ENCODE measurements around the gene HLA-B.
"Not testable (repeated sequence)": the region's sequence is repeated elsewhere in the genome, so short reads cannot be mapped to it uniquely, and the experiment has no call there.

HLA-B gene

DNA sequence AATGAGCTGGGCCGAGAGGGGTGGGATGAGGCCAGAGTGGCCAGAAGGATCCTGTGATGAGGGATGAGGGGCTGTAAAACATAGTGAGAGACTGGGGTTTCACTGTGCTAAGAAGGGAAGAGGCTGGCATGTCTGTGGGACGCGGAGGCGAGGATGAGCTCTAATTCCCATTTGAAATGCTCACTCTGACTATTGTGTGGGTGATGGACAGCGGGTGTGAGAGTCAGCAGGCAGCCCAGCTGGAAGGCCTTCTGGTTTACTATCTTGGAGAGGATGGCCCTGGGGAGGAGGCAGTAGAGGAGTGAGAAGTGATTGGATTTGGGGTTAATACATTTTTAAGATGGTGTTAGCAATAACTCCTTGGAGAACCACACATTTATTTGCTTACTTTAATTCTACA, 37.0 kb upstream of the HLA-B start:
- no peaks in the 10 kb centered on the region for H3K9me3 Mint-ChIP-seq
- no peak overlapping the region for H3K4me3 Mint-ChIP-seq
- H3K27ac Mint-ChIP-seq: peak overlapping the region; percentile 18
- H3K36me3 Mint-ChIP-seq: no peaks in the 10 kb centered on the region
- peaks cover 31% of the 10 kb centered on the region for H3K4me1 Mint-ChIP-seq
- DNase-seq (ENCODE audit: low spot score in 2 of 2): no peak
- ATAC-seq: no peak

DNA sequence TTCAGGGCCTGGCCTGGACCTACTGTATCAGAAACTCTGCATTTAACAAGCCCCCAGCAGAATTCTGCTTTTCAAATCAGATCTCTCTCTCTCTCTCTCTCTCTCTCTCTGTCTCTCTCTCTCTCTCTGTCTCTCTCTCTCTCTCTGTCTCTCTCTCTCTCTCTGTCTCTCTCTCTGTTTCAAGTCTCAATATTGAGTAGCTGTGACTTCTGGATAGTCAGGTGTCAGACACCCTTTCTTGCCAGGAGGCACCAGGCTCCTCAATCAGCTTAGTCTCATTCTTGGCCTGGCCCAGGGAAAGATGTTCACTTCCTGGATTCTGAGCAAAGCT, 32.8 kb upstream of the HLA-B start:
- not testable (repeated sequence) for H3K4me3 Mint-ChIP-seq; DNase-seq (ENCODE audit: low spot score in 2 of 2); ATAC-seq; H3K9me3 Mint-ChIP-seq; H3K36me3 Mint-ChIP-seq; H3K27ac Mint-ChIP-seq
- peaks cover 12% of the 10 kb centered on the region for H3K4me1 Mint-ChIP-seq

DNA sequence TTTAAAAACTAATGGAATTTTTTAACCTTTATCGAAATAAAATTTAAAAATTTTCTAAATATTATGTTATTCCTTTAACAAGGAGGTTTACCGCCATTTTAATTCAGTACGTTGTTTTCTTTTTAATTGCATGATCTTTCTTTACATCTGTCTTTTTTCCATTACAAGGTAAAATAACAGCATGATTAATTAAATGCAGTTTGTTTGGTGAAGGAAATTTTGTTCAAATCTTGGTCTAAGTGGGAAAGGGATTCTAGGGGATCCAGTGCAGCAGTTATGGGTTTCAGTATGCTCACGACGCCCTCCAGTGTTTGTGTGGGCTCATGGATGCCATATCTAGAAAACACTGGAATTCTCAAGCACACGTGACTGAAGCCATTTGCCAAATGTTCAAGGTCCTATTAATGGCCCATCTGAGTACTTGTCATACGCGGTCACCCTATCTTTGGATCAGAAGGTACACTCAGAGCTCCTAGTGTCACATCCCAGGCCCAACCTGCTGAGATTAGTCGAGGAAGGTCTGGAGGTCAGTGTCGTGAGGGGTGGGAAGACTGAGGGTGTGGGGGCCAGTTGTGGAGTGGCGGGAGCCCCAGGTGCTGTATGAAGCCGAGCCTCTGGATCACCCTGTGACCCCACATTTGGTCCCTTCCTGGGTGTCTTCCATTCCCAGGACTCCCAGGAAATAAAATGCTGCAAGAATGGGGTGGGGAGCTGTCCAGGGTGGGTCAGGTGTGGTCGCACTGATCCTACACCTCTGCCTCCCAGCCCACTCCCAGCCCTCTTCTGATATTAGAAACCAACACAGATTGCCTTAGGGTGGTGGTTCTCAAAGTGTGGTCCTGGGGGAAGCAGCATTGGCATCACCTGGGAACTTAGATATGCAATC, 32.2 kb upstream of the HLA-B start:
- DNase-seq (ENCODE audit: low spot score in 2 of 2); H3K9me3 Mint-ChIP-seq; H3K4me3 Mint-ChIP-seq; H3K27ac Mint-ChIP-seq; H3K36me3 Mint-ChIP-seq: not testable (repeated sequence)
- ATAC-seq: peak; percentile 11
- H3K4me1 Mint-ChIP-seq: peaks cover 12% of the 10 kb centered on the region

DNA sequence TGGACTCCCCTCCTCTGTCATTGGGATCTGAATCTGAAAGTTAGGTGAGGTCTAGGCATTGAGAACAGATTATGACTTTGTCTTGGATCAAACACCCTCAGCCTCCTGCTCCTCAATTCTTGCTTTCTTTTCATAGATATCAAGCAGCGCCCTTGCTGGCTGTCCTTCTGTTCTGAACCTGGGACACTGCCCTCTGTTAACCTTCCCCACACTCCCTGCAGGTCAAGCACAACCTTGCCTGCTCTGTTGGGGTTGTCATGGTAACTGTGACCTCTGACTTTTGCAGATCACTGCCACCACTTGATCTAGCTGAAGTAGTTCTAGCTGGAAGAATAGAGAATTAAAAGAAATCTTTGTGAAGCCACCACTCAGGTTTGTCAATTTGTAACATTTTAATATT, 30.0 kb upstream of the HLA-B start:
- peaks cover 5% of the 10 kb centered on the region for H3K4me1 Mint-ChIP-seq
- H3K4me3 Mint-ChIP-seq: no peak overlapping the region
- H3K36me3 Mint-ChIP-seq: no peaks in the 10 kb centered on the region
- no peak overlapping the region for H3K27ac Mint-ChIP-seq
- peak in 1 of 2 donors; percentile 40 for DNase-seq (ENCODE audit: low spot score in 2 of 2)
- no peak for ATAC-seq
- H3K9me3 Mint-ChIP-seq: no peaks in the 10 kb centered on the region

DNA sequence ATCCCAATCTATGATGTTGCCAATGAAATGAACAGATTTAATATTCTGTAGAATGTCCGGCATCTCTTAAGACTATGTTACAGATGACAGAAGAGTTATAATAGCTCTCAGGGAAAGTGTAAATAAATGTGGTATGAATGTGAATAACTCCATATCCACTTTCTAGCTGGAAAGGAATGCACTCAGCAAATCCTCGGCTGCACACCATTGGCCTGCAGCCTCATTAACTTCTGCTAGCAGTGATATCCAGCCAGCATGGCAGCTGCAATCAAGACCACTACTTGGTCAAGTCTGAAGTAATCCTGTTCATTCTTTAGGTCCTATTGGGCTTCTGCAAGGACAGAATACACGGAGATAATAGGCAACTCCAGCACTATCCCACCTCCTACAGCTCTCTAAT, 29.1 kb upstream of the HLA-B start:
- no peak overlapping the region for H3K27ac Mint-ChIP-seq
- H3K4me3 Mint-ChIP-seq: no peak overlapping the region
- no peaks in the 10 kb centered on the region for H3K36me3 Mint-ChIP-seq
- DNase-seq (ENCODE audit: low spot score in 2 of 2): no peak
- ATAC-seq: no peak
- no peaks in the 10 kb centered on the region for H3K9me3 Mint-ChIP-seq
- peaks cover 5% of the 10 kb centered on the region for H3K4me1 Mint-ChIP-seq

DNA sequence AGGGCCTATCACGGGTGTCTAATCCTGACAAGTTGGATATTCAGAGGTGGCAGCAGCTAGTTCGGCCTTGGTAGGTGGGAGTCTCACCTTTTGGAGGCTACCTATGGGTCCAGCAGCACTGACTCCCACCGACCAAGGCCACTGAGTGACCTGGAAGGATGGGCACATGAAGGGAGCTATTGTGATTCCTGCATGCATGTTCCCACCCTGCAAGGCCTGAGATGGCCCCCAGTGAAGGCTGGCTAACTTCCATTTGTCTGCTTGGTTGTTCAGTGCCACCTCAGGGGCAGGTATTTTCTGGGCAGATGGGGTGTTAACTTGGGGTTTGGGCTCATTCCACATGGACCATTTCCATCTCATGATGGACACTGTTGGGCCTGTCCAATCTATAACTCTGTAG, 28.1 kb upstream of the HLA-B start:
- Mint-ChIP-seq H3K36me3 (no peaks in the 10 kb centered on the region), H3K4me1 (peaks cover 5% of the 10 kb centered on the region), H3K27ac (no peak overlapping the region), H3K9me3 (no peaks in the 10 kb centered on the region), H3K4me3 (no peak overlapping the region)
- DNase-seq (ENCODE audit: low spot score in 2 of 2) (no peak), ATAC-seq (no peak)

DNA sequence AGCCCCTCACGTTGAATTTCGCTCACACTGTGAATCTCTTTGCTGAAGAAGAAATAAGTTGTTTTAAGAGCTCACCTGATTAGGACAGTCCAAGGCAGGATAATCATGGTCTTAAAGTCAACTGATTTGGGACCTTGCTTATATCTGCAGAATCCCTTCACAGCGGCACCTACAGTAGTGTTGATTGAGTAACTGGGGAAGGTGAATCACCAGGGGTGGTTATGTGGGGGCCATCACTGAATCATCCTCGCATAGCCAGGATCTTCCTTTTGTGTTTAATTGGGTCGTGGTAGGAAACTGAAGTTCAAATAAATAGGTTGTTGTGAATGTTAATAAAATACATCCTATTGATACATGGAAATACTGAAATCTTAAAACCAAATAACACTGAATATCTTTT, 26.2 kb upstream of the HLA-B start:
- no peak for DNase-seq (ENCODE audit: low spot score in 2 of 2)
- H3K27ac Mint-ChIP-seq: no peak overlapping the region
- H3K9me3 Mint-ChIP-seq: no peaks in the 10 kb centered on the region
- no peaks in the 10 kb centered on the region for H3K36me3 Mint-ChIP-seq
- no peak overlapping the region for H3K4me3 Mint-ChIP-seq
- peak; percentile 97 for ATAC-seq
- H3K4me1 Mint-ChIP-seq: no peaks in the 10 kb centered on the region

DNA sequence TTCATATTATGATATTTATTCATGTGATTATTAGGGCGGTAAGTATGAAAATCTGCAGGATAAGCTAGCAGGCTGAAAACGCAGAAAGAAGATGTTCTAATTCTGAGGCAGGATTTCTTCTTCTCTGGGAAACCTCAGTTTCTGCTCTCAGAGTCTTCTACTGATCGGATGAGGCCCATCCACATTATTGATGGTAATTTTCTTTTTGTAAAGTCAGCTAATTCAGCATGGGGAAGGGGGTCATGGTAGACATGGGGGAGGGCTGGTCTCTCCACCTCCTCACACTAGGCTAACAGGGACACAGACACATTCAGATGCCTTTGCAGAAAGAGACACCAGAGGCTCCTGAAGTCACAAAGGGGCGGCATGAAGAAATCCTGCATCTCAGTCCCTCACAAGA, 24.7 kb upstream of the HLA-B start:
- no peak overlapping the region for H3K27ac Mint-ChIP-seq
- H3K36me3 Mint-ChIP-seq: no peaks in the 10 kb centered on the region

DNA sequence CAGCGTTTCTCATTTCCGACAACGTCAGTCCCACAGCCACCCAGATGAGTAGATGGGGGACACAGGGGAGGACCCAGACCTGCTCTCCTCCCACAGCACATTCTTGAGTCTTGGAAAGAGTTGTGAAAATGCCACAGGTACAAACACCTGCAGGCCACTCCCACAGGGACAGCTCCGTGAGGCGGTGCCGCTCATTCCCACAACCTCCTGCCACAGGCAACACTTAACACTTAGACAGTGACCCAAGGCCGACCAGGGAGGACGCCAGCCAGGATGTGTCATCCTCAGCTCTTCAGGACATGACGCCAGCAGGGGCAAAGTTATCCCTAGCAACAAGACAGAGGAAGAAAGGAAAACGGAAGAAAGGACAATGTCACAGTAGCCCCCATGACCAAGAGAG, 22.9 kb upstream of the HLA-B start:
- no peak overlapping the region for H3K27ac Mint-ChIP-seq

More for the DNA sequence above, 24.7 kb upstream of the HLA-B start:
- Mint-ChIP-seq H3K9me3 (no peaks in the 10 kb centered on the region), H3K4me3 (no peak overlapping the region), H3K4me1 (no peaks in the 10 kb centered on the region)
- DNase-seq (ENCODE audit: low spot score in 2 of 2) (no peak), ATAC-seq (no peak)

DNA sequence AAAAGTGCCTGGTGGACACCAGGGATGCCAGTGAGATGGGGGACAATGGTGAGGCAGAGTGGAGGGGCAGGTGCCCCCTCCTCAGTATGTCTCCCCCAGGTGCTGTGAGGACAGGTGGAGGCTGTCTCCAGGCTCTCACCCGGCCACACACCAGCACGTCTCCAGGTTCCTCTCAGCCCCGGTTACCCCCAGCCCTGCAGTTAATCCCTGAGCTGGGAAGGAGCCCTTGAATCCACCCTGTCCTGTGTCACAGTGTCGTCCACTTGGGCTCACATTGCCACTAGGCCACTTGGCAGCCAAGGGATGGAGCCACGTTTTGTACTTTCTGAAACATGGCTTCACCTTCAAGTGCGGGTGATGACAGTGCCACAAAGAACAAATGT, 21.7 kb upstream of the HLA-B start:
- no peak overlapping the region for H3K27ac Mint-ChIP-seq
- H3K9me3 Mint-ChIP-seq: no peaks in the 10 kb centered on the region
- H3K4me1 Mint-ChIP-seq: peaks cover 4% of the 10 kb centered on the region
- H3K36me3 Mint-ChIP-seq: no peaks in the 10 kb centered on the region
- ATAC-seq (no peak), DNase-seq (ENCODE audit: low spot score in 2 of 2) (no peak)
- H3K4me3 Mint-ChIP-seq: no peak overlapping the region

More for the DNA sequence above, 22.9 kb upstream of the HLA-B start:
- ATAC-seq: no peak
- H3K4me3 Mint-ChIP-seq: no peak overlapping the region
- no peaks in the 10 kb centered on the region for H3K36me3 Mint-ChIP-seq
- DNase-seq (ENCODE audit: low spot score in 2 of 2): no peak
- H3K4me1 Mint-ChIP-seq: no peaks in the 10 kb centered on the region
- no peaks in the 10 kb centered on the region for H3K9me3 Mint-ChIP-seq

DNA sequence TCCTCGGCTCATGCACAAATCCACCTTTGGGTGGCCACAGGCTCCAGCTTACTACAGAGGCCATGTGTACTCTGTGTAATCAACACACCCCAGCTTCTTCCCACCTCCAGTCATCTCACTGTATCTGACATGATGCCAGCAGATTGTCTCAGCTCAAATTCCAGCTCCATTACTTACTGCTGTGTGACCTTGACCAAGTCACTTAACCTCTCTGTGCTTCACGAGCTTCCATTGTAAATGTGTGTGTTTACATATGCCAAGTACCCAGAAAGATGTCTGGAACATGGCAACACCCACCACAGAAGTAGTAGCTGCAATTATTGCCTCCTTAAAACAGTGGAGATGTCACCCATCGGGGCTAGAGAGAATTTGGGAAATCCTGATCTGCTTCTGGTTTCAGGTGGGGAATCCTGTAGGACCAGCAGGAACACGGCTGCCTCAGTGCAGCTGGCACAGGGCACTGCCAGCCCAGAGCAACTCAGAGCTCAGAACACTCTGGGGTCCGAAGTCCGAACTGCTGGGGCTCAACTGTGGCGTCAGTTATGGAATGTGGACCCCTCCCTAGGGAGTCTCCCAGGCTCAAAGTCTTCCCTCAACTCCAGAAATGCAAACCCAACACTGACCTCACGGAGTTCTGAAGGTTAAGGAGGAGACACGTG, 21.2 kb upstream of the HLA-B start:
- no peak for ATAC-seq
- Mint-ChIP-seq H3K27ac (no peak overlapping the region), H3K4me1 (peaks cover 6% of the 10 kb centered on the region), H3K9me3 (no peaks in the 10 kb centered on the region), H3K4me3 (no peak overlapping the region), H3K36me3 (no peaks in the 10 kb centered on the region)
- DNase-seq (ENCODE audit: low spot score in 2 of 2): no peak

DNA sequence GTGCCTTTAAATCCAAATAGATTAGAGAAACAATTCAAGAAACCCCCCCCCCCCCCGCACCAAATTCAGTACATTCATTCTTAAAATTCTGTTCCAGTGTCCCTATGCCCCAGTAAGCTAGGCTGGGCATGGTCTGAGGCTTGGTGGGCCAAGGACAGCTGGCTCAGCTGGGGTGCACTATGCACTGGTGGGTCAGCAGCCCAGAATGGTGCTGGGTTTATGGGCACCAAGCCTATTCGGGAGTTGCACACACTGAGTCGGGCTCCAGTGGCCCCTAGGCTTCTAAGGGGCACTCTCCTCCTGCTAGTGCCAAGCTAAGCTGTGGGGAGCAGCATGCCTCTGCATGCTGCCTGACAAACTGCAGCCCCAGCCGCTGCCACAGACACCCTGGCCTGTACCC, 20.1 kb upstream of the HLA-B start:
- Mint-ChIP-seq H3K4me1 (peaks cover 8% of the 10 kb centered on the region), H3K4me3 (no peak overlapping the region), H3K9me3 (peaks cover 3% of the 10 kb centered on the region), H3K27ac (no peak overlapping the region), H3K36me3 (no peaks in the 10 kb centered on the region)
- ATAC-seq (no peak), DNase-seq (ENCODE audit: low spot score in 2 of 2) (no peak)

DNA sequence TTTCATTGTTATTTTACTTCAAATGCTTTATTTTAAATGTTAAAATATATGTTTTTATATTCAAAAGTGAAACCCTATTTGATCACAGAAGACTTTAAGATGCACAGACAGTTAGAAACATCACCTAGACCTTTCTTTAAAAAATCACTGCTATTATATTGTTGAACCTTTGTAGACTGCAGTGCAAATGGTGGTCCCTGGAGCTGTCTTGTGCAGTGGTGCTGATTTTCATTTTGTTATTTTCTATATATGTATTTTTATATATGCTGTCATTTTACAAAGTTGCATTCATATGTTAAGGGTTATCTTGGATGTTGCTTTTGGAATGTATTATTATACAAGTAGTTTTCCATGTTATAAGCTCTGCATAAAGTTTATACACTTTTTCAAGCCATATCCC, 18.7 kb upstream of the HLA-B start:
- H3K9me3 Mint-ChIP-seq: peaks cover 5% of the 10 kb centered on the region
- H3K36me3 Mint-ChIP-seq: no peaks in the 10 kb centered on the region
- DNase-seq (ENCODE audit: low spot score in 2 of 2): no peak
- H3K4me3 Mint-ChIP-seq: no peak overlapping the region
- peaks cover 12% of the 10 kb centered on the region for H3K4me1 Mint-ChIP-seq
- H3K27ac Mint-ChIP-seq: no peak overlapping the region
- no peak for ATAC-seq

DNA sequence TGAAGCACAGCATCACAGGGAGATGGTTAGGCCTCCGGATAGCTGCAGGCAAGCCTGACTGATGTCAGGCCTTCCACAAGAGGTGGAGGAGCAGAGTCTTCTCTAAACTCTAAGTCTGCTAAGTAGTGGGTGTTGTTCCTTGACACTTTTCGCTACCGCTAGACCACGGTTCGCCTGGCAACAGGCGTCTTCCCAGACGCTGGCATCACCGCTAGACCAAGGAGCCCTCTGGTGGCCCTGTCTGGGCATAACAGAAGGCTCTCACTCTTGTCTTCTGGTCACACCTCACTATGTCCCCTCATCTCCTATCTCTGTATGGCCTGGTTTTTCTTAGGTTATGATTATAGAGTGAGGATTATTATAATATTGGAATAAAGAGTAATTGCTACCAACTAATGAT, 17.1 kb upstream of the HLA-B start:
- H3K4me3 Mint-ChIP-seq, H3K9me3 Mint-ChIP-seq, H3K36me3 Mint-ChIP-seq, H3K27ac Mint-ChIP-seq, ATAC-seq: not testable (repeated sequence)
- DNase-seq (ENCODE audit: low spot score in 2 of 2): peak in 1 of 2 donors; percentile 69
- H3K4me1 Mint-ChIP-seq: peaks cover 12% of the 10 kb centered on the region

DNA sequence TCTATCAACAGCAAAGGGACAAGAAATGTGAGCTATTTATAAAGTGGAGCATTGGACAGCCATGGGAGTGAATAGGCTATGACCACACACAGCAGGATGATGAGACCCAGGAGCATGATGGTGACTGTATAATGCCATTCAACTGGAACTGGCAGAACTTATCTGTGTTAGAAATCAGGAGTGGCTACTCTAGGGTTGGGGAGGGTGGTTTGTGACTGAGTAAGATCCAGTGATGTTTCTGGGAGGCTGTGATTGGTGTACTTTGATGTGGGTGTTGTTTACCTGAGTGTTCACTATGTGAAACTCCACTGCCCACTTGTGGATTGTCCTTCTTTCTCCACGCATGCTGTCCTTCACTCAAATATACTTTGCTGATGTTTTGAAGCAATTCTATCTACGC, 11.5 kb upstream of the HLA-B start:
- Mint-ChIP-seq H3K4me3 (no peak overlapping the region), H3K27ac (no peak overlapping the region), H3K4me1 (peaks cover 21% of the 10 kb centered on the region), H3K9me3 (peaks cover 5% of the 10 kb centered on the region), H3K36me3 (peaks cover 4% of the 10 kb centered on the region)
- ATAC-seq (no peak), DNase-seq (ENCODE audit: low spot score in 2 of 2) (no peak)

Measured in stimulated activated effector memory CD8-positive, alpha-beta T cell treated with anti-CD3 and anti-CD28 coated beads, Interleukin-12 subunit alpha, Interleukin-12 subunit beta, amount 100 ng/mL, for 72 hours (primary cell).